HFF-Myc (cell line): ENCODE results near the gene EGLN2.
"Not testable (repeated sequence)": the region's sequence is repeated elsewhere in the genome, so short reads cannot be mapped to it uniquely, and the experiment has no call there.

Experiments
- DNase-seq: peaks from one replicate; pipeline ENCODE4 v3.0.0-alpha.2; 2011; ENCODE audit warnings: low read depth; ENCODE audit errors: extremely low read depth
- H3K4me3 ChIP-seq: replicated peaks from 2 replicates; pipeline ENCODE4 v1.5.1; 2011; ENCODE audit warnings: low read depth, mild to moderate bottlenecking, control low read depth, low read length
- TF ChIP-seq, protein P1 (sequence below): IDR thresholded peaks from 2 replicates; pipeline ENCODE4 v1.5.1; 2012; ENCODE audit warnings: mild to moderate bottlenecking, low read depth, low read length, control low read depth; ENCODE audit errors: missing control alignments

EGLN2 gene

DNA sequence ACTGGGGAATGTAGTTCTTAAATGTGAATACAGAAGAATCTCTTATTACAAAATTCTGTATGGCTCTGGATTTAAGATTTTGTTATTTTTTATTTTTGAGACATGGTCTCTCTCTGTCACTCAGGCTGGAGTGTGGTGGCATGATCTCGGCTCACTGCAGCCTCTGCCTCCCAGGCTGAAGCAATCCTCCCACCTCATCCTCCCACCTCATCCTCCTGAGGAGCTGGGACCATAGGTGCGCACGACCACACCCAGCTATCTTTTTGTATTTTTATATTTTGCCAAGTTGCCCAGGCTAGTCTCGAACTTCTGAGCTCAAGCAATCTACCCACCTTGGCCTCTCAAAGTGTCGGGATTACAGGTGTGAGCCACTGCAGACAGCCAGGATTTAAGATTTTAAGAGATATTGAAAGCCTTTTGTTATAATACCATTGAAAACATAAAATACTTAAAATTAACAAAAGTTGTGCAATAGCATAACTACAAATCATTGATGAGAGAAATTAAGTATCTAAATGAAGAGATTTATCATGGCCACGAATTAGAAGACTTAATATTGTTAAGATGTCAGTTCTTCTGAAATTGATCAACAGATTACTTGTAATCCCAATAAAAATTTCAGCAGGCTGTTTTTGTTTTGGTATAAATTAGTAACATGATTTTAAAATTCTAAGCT lies 37.9 kb downstream of the EGLN2 start:
- no peak for DNase-seq
- TF ChIP-seq, protein P1, sequence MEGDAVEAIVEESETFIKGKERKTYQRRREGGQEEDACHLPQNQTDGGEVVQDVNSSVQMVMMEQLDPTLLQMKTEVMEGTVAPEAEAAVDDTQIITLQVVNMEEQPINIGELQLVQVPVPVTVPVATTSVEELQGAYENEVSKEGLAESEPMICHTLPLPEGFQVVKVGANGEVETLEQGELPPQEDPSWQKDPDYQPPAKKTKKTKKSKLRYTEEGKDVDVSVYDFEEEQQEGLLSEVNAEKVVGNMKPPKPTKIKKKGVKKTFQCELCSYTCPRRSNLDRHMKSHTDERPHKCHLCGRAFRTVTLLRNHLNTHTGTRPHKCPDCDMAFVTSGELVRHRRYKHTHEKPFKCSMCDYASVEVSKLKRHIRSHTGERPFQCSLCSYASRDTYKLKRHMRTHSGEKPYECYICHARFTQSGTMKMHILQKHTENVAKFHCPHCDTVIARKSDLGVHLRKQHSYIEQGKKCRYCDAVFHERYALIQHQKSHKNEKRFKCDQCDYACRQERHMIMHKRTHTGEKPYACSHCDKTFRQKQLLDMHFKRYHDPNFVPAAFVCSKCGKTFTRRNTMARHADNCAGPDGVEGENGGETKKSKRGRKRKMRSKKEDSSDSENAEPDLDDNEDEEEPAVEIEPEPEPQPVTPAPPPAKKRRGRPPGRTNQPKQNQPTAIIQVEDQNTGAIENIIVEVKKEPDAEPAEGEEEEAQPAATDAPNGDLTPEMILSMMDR = no peak
- no peak overlapping the region for H3K4me3 ChIP-seq

DNA sequence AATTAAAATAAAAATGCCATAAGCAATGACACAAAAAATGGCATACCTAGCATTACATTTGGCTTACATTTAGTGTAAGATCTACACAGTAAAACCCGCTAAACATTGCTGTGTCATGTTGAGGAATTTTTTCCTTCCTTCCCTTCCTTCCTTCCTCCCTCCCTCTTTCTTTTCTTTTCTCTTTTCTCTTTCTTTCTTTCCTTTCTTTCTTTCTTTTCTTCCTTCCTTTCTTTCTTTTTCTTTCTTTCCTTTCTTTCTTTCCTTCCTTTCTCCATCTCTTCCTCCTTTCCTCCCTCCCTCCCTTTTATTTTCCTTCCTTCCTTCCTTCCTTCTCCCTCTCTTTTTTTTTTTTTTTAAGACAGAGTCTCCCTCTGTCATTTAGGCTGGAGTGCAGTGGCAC lies 39.5 kb downstream of the EGLN2 start:
- H3K4me3 ChIP-seq, DNase-seq: not testable (repeated sequence)

DNA sequence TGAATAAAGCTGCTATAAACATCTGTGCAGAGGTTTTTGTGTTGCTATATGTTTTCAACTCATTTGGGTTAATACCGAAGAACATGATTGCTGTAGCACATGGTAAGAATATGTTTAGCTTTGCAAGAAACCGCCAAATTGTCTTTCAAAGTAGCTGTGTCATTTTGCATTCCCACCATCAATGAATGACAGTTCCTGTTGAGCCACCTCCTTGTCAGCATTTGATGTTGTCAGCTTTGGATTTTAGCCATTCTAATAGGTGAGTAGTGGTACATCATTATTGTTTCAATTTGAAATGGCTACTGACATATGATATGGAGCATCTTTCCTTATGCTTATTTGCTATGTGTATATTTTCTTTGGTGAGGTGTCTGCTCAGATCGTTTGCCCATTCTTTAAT lies 43.0 kb downstream of the EGLN2 start:
- not testable (repeated sequence) for H3K4me3 ChIP-seq, DNase-seq

DNA sequence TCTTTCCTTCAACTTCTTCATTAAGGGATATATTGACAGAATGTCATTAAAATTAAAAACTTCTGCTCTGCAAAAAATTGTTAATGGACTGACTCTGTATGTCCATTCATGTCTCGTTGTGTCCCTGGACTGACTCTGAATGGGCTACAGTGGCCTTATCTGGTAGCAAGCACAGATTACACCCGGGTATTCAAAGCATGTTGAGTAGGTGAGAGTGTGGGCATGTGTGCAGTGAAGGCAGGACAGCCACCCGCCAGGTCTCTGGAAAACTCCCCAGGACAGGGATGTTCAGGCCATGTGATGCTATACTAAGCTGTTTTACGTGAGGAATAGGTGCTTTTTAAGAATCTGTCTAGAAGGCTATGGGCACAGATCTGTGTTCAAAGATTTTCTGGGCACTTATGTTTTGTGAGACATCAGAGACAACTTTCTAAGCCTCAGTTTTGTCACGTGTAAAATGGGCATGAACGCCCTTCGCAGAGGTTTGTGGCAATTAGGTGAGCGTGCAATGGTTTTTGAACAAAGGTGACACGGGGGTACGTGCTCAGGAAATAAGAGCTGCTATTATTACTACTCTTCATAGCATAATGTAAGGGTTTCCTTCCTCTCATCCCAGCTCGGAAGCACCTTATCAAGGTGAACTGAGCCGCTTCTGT lies 44.1 kb downstream of the EGLN2 start:
- H3K4me3 ChIP-seq, DNase-seq: not testable (repeated sequence)

DNA sequence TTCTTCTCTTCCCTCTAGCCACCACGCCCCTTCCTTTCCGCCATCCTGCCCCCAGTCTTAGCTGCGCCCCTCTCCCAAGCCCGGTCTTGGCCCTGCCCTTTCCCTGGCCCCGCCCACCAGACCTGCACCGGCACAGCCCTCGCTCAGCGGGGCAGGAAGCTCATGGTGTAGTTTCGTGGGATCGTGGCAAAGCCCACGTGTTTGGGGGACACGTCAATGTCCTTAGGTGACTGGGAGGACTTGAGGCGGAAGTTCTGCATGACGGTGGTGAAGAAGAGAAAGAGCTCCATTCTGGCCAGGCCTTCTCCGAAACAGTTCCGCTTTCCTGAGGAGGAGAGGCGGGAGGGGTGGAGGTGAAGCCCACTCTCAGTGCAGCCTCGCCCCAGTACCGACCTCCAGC lies 44.7 kb downstream of the EGLN2 start:
- DNase-seq, H3K4me3 ChIP-seq: not testable (repeated sequence)

DNA sequence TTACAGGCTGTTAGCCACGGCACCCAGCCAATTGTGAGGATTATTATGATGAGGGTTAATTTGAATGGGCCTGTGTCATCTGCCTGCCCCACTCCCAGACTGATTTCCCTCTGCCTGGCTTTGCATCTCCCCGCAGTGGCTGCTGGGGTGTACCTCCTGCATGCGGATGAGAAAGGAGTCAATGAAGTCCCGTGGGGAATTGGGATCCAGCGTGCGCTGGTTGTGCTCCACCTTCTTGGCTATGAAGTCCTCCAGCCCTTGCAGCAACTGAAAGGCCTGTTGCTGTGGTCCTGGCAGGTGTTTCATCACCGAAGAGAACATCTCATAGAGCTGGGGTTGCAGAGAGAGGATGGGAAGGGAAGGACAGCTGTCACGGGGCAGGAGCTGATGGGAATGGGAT lies 47.7 kb downstream of the EGLN2 start:
- not testable (repeated sequence) for DNase-seq, H3K4me3 ChIP-seq

DNA sequence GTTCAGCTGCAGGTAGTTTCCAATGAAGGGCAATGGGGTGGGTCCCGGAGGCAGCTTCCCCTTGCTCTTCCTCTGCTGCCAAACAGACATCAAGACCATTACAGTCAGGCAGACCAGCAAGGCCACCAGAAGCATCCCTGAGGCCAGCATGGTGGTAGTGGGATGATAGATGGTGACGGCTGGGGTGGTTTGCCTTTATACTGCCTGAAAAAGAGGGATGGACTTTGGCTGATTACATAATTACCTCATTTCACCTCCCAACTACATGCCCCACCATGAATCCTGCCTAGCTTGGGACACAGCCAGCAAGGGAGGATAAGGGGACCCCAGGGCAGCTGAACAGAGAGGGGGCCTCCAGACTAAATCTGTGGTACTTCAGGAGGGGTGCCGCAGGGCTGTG lies 51.3 kb downstream of the EGLN2 start, which contains the start of gene CYP2A6:
TSS of gene CYP2A6 (minus strand) at position 171 of the 400 bp plus-strand sequence. CDS start at position 150, 21 bp downstream.
- DNase-seq, H3K4me3 ChIP-seq: not testable (repeated sequence)

DNA sequence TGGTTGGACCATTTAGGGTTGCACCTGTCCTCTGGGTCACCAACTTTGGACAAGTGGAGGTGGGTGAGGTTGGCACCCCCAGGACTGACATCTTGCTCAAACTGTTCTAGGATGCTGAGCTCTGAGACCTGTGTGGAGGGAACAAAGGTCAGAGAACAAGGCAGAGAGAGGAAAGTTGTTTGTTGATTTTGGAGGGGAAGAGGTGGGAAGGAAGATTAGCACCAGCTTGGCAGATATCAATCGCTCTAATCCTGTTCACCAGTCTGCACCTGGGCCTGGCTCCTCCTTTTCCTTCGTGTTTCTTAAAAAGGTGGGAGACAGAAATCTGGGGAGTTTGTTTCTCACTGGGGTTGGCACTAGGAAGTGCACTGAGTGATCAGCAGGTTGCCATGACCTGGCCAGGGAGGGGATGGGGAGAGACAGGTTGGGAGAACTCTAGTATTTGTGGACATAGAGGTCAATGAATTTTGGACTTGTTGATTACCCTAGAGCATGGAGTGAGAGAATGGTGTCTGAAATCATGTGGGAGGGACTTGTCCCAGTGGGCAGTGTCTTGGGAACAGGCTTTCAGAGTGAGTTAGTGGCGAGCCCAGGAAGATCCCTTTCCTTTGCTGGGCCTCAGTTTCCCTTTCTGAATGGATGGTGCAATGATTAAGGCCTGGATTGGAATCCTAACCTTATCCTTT lies 53.6 kb downstream of the EGLN2 start:
- H3K4me3 ChIP-seq, DNase-seq: not testable (repeated sequence)
